Inflammatory macrophage treated with lipopolysaccharide for 4 hours (primary cell): ENCODE measurements around the gene TMEM184A.
"Not testable (repeated sequence)": the region's sequence is repeated elsewhere in the genome, so short reads cannot be mapped to it uniquely, and the experiment has no call there.

Experiments
- DNase-seq: peaks from one replicate; pipeline ENCODE4 v3.0.0-alpha.2; 2020

The TMEM184A gene

GRCh38 chr7:1520539-1521234 is 35.3 kb downstream of the TMEM184A start:
- DNase-seq = peak; percentile 81

GRCh38 chr7:1519322-1519922 is 36.6 kb downstream of the TMEM184A start:
- DNase-seq = not testable (repeated sequence)

- DNase-seq = no peak
Observed at GRCh38 chr7:1516586-1517251, 39.3 kb downstream of the TMEM184A start.

- DNase-seq = not testable (repeated sequence)
Observed at GRCh38 chr7:1515509-1515967, 40.5 kb downstream of the TMEM184A start.

GRCh38 chr7:1514995-1515401 is 41.0 kb downstream of the TMEM184A start:
- DNase-seq = peak; percentile 45

GRCh38 chr7:1514407-1514806 is 41.6 kb downstream of the TMEM184A start:
- no peak for DNase-seq

- peak; percentile 83 for DNase-seq
Observed at GRCh38 chr7:1513657-1514095, 42.3 kb downstream of the TMEM184A start.

GRCh38 chr7:1512781-1513656 is 43.0 kb downstream of the TMEM184A start:
- peak; percentile 97 for DNase-seq

- DNase-seq = no peak
Observed at GRCh38 chr7:1511444-1512422, 44.3 kb downstream of the TMEM184A start.

- no peak for DNase-seq
Observed at GRCh38 chr7:1510780-1511154, 45.2 kb downstream of the TMEM184A start.

- no peak for DNase-seq
Observed at GRCh38 chr7:1509226-1509625, 46.8 kb downstream of the TMEM184A start.

- no peak for DNase-seq
Observed at GRCh38 chr7:1508277-1508758, 47.7 kb downstream of the TMEM184A start.

GRCh38 chr7:1505731-1506550 is 50.1 kb downstream of the TMEM184A start:
- DNase-seq = no peak

- DNase-seq = peak; percentile 94
Observed at GRCh38 chr7:1503816-1504775, 51.9 kb downstream of the TMEM184A start, which contains the start of gene INTS1. INTS1 (minus strand) TSS chr7:1504389; CDS start chr7:1503960, 429 bp downstream.

GRCh38 chr7:1503390-1503789 is 52.6 kb downstream of the TMEM184A start:
- DNase-seq = no peak

- DNase-seq = no peak
Observed at GRCh38 chr7:1502845-1503244, 53.2 kb downstream of the TMEM184A start.

GRCh38 chr7:1501487-1502270 is 54.3 kb downstream of the TMEM184A start:
- no peak for DNase-seq

- no peak for DNase-seq
Observed at GRCh38 chr7:1500064-1500807, 55.8 kb downstream of the TMEM184A start.
